GM21619 (cell line): ENCODE results near the gene ATP1A2.

Experiments used
- ATAC-seq: cut with Tn5 transposase; IDR thresholded peaks from one replicate; pipeline ENCODE4 v1.9.1; 2021; ENCODE audit not compliant: unreplicated experiment

ATP1A2 gene

DNA sequence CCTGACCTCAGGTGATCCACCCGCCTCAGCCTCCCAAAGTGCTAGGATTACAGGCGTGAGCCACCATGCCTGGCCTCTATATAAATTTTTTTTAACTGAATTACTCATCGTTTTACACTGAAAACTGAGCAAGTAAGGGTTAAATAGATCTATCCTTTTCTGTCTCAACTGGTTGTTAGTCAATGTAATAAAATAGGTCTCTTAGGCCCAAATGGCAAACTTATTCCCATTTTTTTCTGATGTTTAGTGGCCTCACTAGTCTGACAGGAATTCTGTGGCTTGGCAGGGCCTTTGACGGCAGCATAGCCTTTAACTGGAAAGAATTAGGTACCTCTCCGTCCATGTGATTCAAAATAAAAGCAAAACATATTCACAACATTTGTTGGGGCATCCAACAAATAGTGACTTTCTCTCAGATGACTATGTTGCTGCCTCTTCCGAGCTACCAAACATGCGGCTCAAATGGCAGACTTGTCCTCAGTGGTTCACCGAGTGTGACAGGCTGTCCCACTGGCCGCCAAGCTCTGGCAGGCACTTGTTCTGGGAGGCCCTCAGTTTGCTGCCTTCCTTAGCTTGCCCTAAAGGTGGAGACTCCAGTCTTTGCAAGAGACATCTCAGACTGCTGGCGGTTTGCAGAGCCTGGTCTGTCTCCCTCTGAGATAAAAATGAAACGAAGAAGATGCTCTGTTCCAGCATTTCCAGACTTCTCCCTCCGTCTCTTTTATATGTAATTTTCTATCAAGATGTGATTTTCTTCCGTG is 53.2 kb downstream of the ATP1A2 start:
- ATAC-seq, result no peak

DNA sequence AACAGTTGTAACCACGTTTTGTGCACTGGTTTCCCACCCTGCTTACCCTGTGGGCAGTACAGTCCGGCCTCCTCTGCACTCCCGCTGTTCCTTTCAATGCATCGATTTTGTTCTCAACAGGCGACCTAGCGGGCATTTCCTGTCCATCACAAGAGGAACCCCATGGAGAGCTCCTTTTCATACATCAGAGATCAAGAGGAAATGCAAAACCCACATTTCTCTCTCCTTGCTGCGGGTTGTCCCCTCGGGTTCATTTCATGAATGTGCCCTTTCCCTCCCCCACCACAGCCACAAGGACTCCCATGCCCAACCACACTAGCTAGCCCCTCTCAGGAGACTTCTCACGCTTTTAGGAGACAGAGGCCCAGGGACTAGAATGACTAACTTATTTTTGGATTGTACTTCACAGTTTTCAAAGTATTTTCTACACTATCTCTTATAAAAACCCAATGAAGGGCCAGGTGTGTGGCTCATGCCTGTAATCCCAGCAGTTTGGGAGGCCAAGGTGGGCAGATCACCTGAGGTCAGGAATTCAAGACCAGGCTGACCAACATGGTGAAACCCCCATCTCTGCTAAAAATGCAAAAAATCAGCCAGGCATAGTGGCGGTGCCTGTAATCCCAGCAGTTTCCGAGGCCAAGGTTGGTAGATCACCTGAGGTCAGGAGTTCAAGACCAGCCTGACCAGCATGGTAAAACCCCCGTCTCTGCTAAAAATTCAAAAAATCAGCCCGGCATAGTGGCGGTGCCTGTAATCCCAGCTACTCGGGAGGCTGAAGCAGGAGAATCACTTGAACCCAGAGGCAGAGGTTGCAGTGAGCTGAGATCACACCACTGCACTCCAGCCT is 54.2 kb downstream of the ATP1A2 start:
- ATAC-seq, result peak; percentile 79

DNA sequence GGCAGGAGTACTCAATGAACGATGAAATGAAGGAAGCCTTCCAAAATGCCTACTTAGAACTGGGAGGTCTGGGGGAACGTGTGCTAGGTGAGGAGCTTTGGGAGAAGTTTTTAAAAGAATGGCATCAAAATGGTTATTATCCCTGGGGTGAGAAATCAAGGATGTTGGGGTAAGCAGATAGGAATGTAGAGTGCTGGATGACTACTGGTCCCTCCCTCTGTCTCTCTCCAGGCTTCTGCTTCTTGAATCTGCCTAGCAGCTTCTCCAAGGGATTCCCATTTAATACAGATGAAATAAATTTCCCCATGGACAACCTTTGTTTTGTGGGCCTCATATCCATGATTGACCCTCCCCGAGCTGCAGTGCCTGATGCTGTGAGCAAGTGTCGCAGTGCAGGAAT is 55.8 kb downstream of the ATP1A2 start:
- ATAC-seq, result no peak

DNA sequence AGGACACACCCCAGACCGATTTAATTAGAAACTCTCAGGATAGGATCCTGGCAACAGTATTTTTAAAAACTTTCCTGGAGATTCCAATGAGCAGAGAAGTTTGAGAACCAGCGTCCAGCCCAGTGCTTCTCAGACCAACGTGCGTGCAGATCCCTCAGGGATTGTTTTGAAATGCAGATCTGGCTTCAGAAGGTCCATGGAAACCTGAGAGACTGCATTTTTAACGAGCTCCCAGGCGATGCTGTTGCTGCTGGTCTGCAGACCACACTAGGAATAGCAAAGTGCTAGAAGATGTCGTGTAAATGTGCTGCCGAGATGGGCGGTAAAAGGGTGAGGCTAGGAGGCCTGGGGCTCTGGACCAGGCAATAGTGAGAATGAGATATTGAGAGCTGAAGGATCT is 56.4 kb downstream of the ATP1A2 start:
- no peak for ATAC-seq

DNA sequence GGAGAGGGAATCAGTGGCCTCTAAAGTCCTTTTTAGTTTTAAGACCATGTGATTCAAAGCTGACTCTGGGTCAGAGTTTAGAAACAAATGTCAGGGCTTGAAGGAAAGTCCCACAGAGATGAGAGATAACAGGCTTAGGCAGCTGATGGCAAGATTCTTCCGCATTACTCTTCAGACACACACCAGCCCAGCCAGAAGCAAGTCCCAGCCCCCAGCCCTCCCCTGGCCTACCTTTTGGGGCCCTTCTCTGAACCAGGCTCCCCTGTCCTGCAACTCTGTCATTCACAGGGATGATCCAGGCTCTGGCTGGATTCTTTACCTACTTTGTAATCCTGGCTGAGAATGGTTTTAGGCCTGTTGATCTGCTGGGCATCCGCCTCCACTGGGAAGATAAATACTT is 61.7 kb downstream of the ATP1A2 start:
- no peak for ATAC-seq

DNA sequence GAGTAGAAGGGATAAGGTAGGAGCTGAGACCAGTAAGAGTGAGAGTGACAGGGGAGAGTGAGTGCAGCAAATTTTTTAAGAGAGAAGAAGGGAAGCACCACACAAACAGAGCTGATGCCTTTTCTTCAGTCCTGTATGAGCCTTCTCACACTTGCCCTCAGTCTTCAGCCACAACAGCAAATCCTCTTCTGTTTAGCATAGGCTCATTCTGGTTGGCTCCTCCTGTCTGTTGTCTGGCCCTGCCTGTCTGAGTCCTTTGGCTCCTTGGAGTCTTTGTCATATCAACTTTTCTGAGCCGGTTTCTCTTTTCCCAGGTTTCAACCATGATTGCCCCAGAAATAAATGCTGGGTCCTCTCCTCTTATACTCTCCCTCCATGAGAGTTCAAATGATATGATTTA is 62.1 kb downstream of the ATP1A2 start:
- no peak for ATAC-seq

DNA sequence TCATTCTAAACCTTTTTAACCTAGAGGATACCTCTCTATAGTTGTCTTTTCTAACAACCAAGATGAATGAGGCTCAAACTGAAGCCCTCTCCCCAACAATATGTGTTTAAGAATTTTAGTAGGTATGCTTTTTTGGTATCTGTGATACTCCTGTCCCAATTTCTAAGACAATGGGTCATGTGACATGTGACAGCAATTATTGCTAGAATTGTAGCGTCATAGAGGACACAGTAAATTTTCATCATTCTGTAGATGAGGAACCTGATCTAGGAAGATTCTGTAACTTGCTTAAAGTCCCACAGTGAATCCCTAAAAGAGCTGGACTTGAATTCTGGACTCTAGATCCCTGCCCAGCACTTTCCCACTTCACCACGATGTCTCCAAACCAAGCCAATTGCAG is 63.2 kb downstream of the ATP1A2 start:
- ATAC-seq, result no peak

DNA sequence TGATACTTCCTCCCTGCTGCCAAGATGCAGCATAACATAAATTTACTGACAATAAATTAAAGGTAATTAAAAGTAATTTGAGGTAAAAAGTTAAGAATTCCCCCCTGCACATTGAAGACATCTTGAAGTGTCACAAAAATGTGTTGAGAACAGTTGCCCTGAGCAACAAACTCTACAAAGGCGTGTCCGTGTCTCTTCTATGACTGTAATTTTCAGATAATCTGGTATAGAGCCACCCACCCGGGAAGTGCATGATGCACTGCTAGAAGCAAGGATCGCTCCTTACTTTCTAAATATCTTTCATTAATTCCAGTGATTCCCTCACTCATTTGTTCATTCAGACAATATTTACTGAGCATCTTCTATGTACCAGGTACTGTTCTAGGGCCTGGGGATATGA is 63.8 kb downstream of the ATP1A2 start:
- ATAC-seq, result no peak

DNA sequence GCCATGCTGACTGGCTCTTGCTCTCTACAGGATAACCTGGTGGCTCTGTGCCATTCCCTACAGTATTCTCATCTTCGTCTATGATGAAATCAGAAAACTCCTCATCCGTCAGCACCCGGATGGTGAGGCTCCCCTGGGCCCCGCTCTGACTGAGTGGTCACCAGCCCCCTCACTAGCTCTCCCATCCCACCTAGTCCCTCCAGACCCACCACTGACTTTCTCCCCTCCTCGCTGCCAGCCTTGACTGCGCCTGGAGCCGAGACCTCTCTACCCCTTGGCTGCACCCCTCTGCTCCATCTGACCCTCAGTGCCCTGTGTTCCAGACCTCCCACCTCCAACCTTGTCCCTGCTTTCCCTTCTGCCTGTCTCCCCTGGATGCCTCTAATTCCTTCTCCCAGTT is 70.7 kb downstream of the ATP1A2 start:
- ATAC-seq, result no peak

DNA sequence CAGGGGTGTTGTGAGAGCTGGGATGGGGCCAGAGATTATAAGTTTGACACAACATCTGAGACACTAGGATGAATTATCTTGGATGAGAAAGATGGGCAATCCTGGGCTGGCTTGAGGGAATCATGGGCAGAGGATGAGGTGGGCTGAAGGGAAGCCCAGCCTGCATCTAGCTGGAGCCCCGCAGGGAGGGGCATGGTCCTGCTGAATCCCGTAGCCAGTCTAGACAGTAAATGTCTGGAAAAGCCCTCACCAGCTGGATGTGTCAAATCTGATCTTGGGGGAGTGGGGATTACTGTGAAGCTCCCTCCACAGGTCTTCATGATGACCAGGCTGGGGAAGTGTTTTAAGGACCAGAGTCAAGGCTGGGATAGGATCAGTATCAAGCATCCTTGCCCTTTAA is 71.2 kb downstream of the ATP1A2 start:
- ATAC-seq, result no peak

DNA sequence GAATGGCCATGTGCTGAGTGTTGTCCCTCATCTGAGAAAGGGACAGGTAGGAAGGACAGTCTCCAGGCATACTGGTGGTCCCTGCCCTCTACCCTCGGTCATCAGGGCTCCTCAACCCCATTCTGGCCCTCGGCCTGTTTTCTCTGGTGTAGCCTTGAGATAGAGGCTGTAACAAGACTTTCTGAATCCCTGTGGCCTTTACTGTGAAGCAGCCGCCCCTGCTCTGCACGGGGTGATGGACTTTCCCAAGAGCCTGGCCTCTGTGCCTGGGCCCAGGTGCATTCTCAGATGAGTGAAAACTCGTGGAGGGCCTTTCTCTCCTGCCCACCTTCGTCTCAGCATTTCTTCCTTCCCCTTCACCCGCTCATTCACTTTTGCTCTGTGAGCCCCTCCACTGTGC is 71.8 kb downstream of the ATP1A2 start:
- no peak for ATAC-seq

DNA sequence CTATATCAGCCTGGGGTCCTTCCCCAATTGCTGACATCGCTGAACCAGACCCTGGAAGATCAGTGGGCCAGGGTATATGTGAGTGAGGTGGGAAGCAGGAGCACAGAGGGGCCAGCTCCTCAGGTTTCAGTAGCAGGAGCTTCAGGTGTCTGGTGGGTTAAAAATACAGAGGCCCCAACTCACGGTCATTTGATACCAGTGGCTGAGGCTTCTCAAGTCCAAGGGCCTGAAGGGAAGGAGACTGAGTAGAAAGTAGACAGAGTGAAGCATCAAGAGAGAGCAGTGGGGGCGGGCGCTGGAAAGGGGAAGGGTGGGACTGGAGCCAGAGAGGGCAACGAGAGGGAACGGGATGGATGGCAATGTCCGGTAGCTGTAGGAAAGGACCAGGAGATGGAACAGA is 72.8 kb downstream of the ATP1A2 start:
- ATAC-seq, result no peak

DNA sequence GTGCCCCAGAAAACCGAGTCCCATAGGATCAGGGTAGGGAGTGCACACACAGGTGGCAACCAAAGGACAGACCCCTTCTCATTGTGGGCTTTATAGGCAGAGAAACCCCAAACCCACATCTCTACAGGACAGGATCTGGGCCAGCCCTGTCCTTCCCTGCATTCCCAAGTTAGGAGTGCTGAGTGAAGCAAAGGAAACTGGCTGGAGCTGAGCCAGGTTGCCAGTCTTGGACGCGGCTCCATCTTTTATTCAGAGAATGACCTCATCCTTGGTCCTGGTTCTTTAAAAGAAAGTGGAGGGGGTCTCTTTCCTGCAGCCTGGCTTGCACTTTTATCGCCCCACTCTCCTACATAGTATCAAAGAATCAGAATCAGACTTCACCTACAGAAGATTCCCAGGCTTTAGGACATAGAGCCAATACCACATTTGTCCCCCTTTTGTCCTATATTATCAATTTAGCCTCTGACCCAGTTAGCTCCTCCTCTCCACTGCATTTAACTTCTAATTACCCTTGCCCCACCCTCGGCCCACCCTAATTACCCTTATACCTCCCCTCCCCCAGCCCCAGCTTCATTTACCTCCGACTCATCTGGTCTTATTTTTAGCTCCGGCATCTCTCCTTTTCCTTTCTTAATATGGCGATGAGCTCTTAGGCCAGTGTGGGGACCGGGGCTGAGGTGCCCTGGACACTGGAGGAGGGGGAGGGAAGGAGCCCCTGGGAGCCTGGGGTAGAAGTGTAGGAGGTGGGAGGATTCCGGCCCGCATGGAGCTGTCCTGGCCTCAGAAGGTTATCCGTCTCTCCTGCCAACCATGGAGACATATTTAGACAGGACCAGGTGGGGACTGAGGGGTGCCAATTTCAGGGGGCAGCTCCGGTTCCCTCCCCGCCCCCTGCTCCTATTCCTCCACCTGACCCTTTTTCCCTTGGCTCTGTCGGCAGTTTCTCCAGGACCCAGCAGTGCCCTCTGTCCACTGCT is 74.4 kb downstream of the ATP1A2 start, which contains the start of gene CASQ1:
Gene CASQ1, plus strand, starts transcription at position 927 of the 977 bp plus-strand sequence. CDS start 177 bp downstream, outside the sequence.
- ATAC-seq, result no peak

DNA sequence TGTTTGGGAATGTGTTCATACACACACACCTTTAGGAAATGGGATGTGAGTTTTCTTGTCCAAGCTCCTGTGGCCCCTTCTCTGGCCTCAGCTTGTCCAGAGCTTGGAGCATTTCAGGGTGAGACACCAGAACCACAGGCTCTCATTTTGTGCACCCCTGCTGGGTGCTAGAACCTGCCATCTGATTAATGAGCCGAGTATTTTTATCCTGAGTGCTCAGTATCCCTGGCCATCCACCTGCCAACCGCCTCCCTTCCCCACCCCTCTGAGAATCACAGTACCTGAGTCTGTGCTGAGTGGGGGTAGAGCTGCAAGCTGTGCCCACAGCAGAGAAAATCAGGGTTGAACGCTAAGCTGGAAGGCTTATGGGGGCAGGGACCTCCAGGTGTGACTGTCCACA is 76.2 kb downstream of the ATP1A2 start:
- ATAC-seq, result no peak

DNA sequence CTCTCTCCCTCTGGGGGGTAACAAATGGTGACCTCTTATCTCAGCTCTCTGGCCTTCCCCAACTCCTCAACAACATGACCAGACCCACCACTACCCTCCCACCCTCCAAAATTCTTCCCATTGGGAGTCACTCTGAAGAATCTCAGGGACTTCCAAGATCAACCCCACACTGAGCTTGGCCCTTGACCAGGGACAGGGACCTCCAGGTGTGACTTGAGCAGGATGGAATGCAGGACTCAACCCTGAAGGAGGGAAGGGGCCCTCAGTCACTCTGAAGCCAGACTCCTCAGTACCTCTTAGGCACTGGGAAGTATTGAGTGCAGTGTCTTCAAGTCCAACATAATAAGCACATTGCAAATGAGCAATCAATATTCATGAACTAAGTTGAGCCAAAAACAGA is 76.7 kb downstream of the ATP1A2 start:
- no peak for ATAC-seq
